ENCODE measurements around the gene CREM.

CREM gene

DNA sequence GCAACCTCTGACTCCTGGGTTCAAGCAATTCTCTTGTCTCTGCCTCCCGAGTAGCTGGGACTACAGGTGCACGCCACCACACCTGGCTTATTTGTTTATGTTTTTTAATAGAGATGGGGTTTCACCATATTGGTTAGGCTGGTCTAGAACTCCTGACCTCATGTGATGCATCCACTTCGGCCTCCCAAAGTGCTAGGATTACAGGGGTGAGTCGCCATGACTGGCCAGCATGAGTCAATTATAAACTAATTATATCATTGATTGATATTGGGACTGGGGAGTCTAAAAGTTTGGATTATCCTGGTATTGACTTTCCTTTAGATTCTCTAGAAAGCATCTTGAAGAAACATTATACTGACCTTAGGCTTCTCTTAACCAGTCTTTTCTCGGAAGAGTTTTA is 135.8 kb downstream of the CREM start:
- no peak for DNase-seq (ENCODE audit: extremely low read depth in 1 of 2, low read depth in 1 of 2)
